IMR-90 (cell line): ENCODE data around the gene ANKRD34C.

Source experiments
- CEBPB ChIP-seq: IDR thresholded peaks from 2 replicates; pipeline ENCODE4 v1.6.1; 2012; ENCODE audit warnings: low read depth, low read length, improper control_type of control experiment
- CTCF ChIP-seq: conservative IDR thresholded peaks from 2 replicates; pipeline ENCODE4 v1.5.1; 2012; ENCODE audit warnings: mild to moderate bottlenecking, low read depth, low read length, improper control_type of control experiment
- ELK1 ChIP-seq: fragments of 150-350 bp; IDR thresholded peaks from 2 replicates; pipeline ENCODE4 v1.6.1; 2016; ENCODE audit warnings: low read depth, mild to moderate bottlenecking, low read length, moderate library complexity, borderline replicate concordance
- FOS ChIP-seq: fragments of 150-350 bp; IDR thresholded peaks from 2 replicates; pipeline ENCODE4 v1.6.1; 2016; ENCODE audit warnings: low read depth, low read length
- MAZ ChIP-seq: IDR thresholded peaks from 2 replicates; pipeline ENCODE4 v1.6.1; 2012; ENCODE audit warnings: low read depth, mild to moderate bottlenecking, low read length, improper control_type of control experiment, moderate library complexity, borderline replicate concordance
- MXI1 ChIP-seq: IDR thresholded peaks from 2 replicates; pipeline ENCODE4 v1.6.1; 2012; ENCODE audit warnings: low read depth, mild to moderate bottlenecking, low read length, moderate library complexity, borderline replicate concordance
- POLR2A ChIP-seq: IDR thresholded peaks from 2 replicates; pipeline ENCODE4 v1.6.1; 2012; ENCODE audit warnings: mild to moderate bottlenecking, low read depth, low read length
- RAD21 ChIP-seq: IDR thresholded peaks from 2 replicates; pipeline ENCODE4 v1.6.1; 2012; ENCODE audit warnings: low read length, improper control_type of control experiment
- RCOR1 ChIP-seq: IDR thresholded peaks from 2 replicates; pipeline ENCODE4 v1.6.1; 2012; ENCODE audit warnings: mild to moderate bottlenecking, low read length, improper control_type of control experiment; ENCODE audit not compliant: insufficient replicate concordance
- RFX5 ChIP-seq: IDR thresholded peaks from 2 replicates; pipeline ENCODE4 v1.8.0; 2012; ENCODE audit warnings: low read depth, mild to moderate bottlenecking, low read length, moderate library complexity
- SMC3 ChIP-seq: fragments of 150-350 bp; IDR thresholded peaks from 2 replicates; pipeline ENCODE4 v1.6.1; 2016; ENCODE audit warnings: low read depth, mild to moderate bottlenecking, antibody characterized with exemption, low read length, moderate library complexity
- USF2 ChIP-seq: fragments of 150-350 bp; IDR thresholded peaks from 2 replicates; pipeline ENCODE4 v1.6.1; 2017; ENCODE audit warnings: mild to moderate bottlenecking, antibody characterized with exemption, low read length, low read depth

- TF ChIP-seq CTCF (no peak), POLR2A (no peak), ELK1 (no peak), FOS (no peak), RFX5 (no peak), MAZ (no peak), RAD21 (no peak), MXI1 (no peak), SMC3 (no peak), RCOR1 (no peak), USF2 (no peak), CEBPB (no peak)
Observed at GRCh38 chr15:79322945-79323344, 40.4 kb downstream of the ANKRD34C start.
